GM12878 (cell line): Measurements from ENCODE around the gene ASB9. TPM values are rescaled to one million over a fixed set of nuclear protein-coding genes. Genes with fewer than 3 reads are reported as not detected.

ENCODE experiments used
- CBFB ChIP-seq: IDR thresholded peaks from 2 replicates; pipeline ENCODE4 v1.6.1; 2016; ENCODE audit warnings: antibody characterized with exemption, low read depth
- CHD1 ChIP-seq: IDR thresholded peaks from 2 replicates; pipeline ENCODE4 v1.6.1; 2012; ENCODE audit warnings: low read depth, low read length, improper control_type of control experiment
- CHD2 ChIP-seq: IDR thresholded peaks from 2 replicates; pipeline ENCODE4 v1.6.1; 2011; ENCODE audit warnings: low read depth, low read length, improper control_type of control experiment, borderline replicate concordance
- CHD4 ChIP-seq: fragments of 200-600 bp; sonication (generic); IDR thresholded peaks from 2 replicates; pipeline ENCODE4 v1.6.1; 2016; ENCODE audit warnings: mild to moderate bottlenecking
- CREM ChIP-seq: IDR thresholded peaks from 2 replicates; pipeline ENCODE4 v1.6.1; 2014; ENCODE audit warnings: antibody characterized with exemption, low read depth
- FOXK2 ChIP-seq: fragments of 450-650 bp; IDR thresholded peaks from 2 replicates; pipeline ENCODE4 v1.6.1; 2017; ENCODE audit warnings: mild to moderate bottlenecking, moderate library complexity
- FOXM1 ChIP-seq: IDR thresholded peaks from 2 replicates; pipeline ENCODE4 v1.6.1; 2012; ENCODE audit warnings: low read depth, mild to moderate bottlenecking, inconsistent platforms, low read length, moderate library complexity
- HDGF ChIP-seq: fragments of 450-650 bp; IDR thresholded peaks from 2 replicates; pipeline ENCODE4 v1.6.1; 2016; ENCODE audit warnings: antibody characterized with exemption
- KDM1A ChIP-seq: fragments of 200-600 bp; sonication (generic); IDR thresholded peaks from 2 replicates; pipeline ENCODE4 v1.6.1; 2016; ENCODE audit warnings: borderline replicate concordance
- MAX ChIP-seq: IDR thresholded peaks from 2 replicates; pipeline ENCODE4 v1.6.1; 2012; ENCODE audit warnings: low read depth, low read length, improper control_type of control experiment
- MEF2B ChIP-seq: fragments of 450-650 bp; IDR thresholded peaks from 2 replicates; pipeline ENCODE4 v1.6.1; 2018; ENCODE audit warnings: mild to moderate bottlenecking, moderate library complexity; ENCODE audit not compliant: partially characterized antibody, poor library complexity, severe bottlenecking
- MLLT1 ChIP-seq: fragments of 450-650 bp; IDR thresholded peaks from 2 replicates; pipeline ENCODE4 v1.6.1; 2016; ENCODE audit warnings: mild to moderate bottlenecking
- MTA2 ChIP-seq: fragments of 450-650 bp; IDR thresholded peaks from 2 replicates; pipeline ENCODE4 v1.6.1; 2016; ENCODE audit warnings: low read depth, mild to moderate bottlenecking, moderate library complexity
- MTA3 ChIP-seq: IDR thresholded peaks from 2 replicates; pipeline ENCODE4 v1.6.1; 2012; ENCODE audit warnings: low read length, inconsistent platforms, borderline replicate concordance
- MXI1 ChIP-seq: fragments of 150-350 bp; IDR thresholded peaks from 2 replicates; pipeline ENCODE4 v1.6.1; 2011; ENCODE audit warnings: low read depth, mild to moderate bottlenecking, inconsistent platforms, low read length, improper control_type of control experiment
- NFIC ChIP-seq: IDR thresholded peaks from 2 replicates; pipeline ENCODE4 v1.6.1; 2012; ENCODE audit warnings: low read depth, mild to moderate bottlenecking, inconsistent platforms, low read length, moderate library complexity
- NFXL1 ChIP-seq: fragments of 450-650 bp; IDR thresholded peaks from 2 replicates; pipeline ENCODE4 v1.6.1; 2017; ENCODE audit warnings: antibody characterized with exemption, mild to moderate bottlenecking, borderline replicate concordance
- NRF1 ChIP-seq: conservative IDR thresholded peaks from 2 replicates; pipeline ENCODE4 v1.6.1; 2011; ENCODE audit warnings: mild to moderate bottlenecking, low read depth, low read length, improper control_type of control experiment
- PML ChIP-seq: IDR thresholded peaks from 2 replicates; pipeline ENCODE4 v1.6.1; 2012; ENCODE audit warnings: low read length, inconsistent platforms
- STAT3 ChIP-seq: IDR thresholded peaks from 2 replicates; pipeline ENCODE4 v1.6.1; 2011; ENCODE audit warnings: low read depth, low read length, improper control_type of control experiment
- SUZ12 ChIP-seq: fragments of 200-600 bp; sonication (generic); IDR thresholded peaks from one replicate; pipeline ENCODE4 v1.6.1; 2018; ENCODE audit warnings: antibody characterized with exemption, mild to moderate bottlenecking; ENCODE audit not compliant: unreplicated experiment
- YBX1 ChIP-seq: fragments of 450-650 bp; IDR thresholded peaks from 2 replicates; pipeline ENCODE4 v1.6.1; 2016; ENCODE audit warnings: antibody characterized with exemption
- YY1 ChIP-seq: IDR thresholded peaks from 2 replicates; pipeline ENCODE4 v1.6.1; 2011; ENCODE audit warnings: low read depth, mild to moderate bottlenecking, low read length
- ZNF687 ChIP-seq: fragments of 450-650 bp; IDR thresholded peaks from 2 replicates; pipeline ENCODE4 v1.6.1; 2017; ENCODE audit warnings: mild to moderate bottlenecking, moderate library complexity
- ZZZ3 ChIP-seq: IDR thresholded peaks from 2 replicates; pipeline ENCODE4 v1.6.1; 2011; ENCODE audit warnings: low read depth; ENCODE audit not compliant: control insufficient read depth, insufficient read length
- polyA plus RNA-seq, 11 experiments: library from polyadenylated mRNA; depleted of rRNA in 4 of 11; unstranded in 6 of 11; stranded (reverse) in 5 of 11; fragments of >200 nt; fragmentation: Nextera tagmentation in 4 of 11; fragmentation: Illumina TruSeq in 1 of 11; extraction: Ambion mirVana in 4 of 11; extraction: Trizol in 1 of 11; gene quantifications; 1 replicate in 1 of 11; 2 replicates in 10 of 11; pipeline versions ENCODE4 v1.2.1 to v1.2.3, GENCODE V29; 2011 to 2016; ENCODE audit warnings: inconsistent platforms in 2 of 11, missing spikeins in 2 of 11, low read depth in 1 of 11
- total RNA-seq, 4 experiments: library from RNA; depleted of rRNA in 3 of 4; stranded (reverse); fragments of >200 nt in 3 of 4; fragmentation: Illumina TruSeq in 1 of 4; extraction: Trizol in 1 of 4; gene quantifications; 2 replicates each; pipeline versions ENCODE4 v1.2.1 to v1.2.3, GENCODE V29; 2013 to 2021
- TF ChIP-seq, protein P1 (sequence below): IDR thresholded peaks from 2 replicates; pipeline ENCODE4 v1.6.1; 2012; ENCODE audit warnings: low read depth, low read length, improper control_type of control experiment

The ASB9 gene
- total and polyA plus RNA-seq, 10 of the 15 experiments (the other 5 are each of a cell fraction or from before 2014, with no cell fraction given): 0.31 to 3.5 (median 0.74) TPM

DNA sequence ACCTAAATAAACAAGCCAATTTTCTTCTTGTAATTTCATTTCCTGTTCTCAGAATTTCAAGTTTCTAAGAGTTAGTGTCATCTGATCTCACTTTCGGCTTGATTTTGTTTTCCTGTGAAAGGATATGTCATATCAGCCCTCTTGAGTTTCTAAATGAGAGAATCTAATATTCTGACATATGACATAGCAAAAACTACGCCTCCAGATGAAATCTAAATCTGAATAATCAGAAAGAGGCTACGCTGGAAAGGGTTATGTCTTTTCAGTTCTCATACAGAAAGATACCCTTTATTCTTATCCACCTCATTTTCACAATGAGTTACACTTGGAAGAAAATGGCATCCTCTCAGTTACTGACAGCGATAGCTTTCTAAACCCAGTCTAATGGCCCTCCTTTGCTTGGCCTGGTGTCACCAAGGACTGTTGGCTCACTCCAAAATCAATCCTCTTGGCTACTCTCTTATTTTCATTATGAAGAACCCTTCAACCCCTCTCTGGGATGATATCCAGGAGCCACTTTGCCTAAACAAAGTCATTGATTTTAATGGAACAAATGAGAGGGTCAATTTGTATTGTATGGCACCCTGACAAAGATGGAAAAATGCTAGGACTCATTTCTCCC, 65.6 kb downstream of the ASB9 start (continued):
- TF ChIP-seq MAX: no peak
- TF ChIP-seq MXI1: no peak
- no peak for TF ChIP-seq CHD1
- peak; percentile 61; the same call in 1 of the 2 replicates for TF ChIP-seq MTA2
- TF ChIP-seq MEF2B: peak; percentile 17
- TF ChIP-seq SUZ12: no peak
- no peak for TF ChIP-seq CBFB
- TF ChIP-seq MLLT1: no peak
- peak; percentile 96 for TF ChIP-seq NFIC
- TF ChIP-seq CHD2: peak; percentile 60; the same call in 1 of the 2 replicates
- no peak for TF ChIP-seq NFXL1
- peak; percentile 46; the same call in 1 of the 2 replicates for TF ChIP-seq PML
- TF ChIP-seq YY1: 0 out of 2 replicates have a peak, but pooled peaks have one; percentile 31
- peak; percentile 68; the same call in 1 of the 2 replicates for TF ChIP-seq MTA3
- 0 out of 2 replicates have a peak, but pooled peaks have one; percentile 48 for TF ChIP-seq STAT3
- no peak for TF ChIP-seq YBX1
- no peak for TF ChIP-seq HDGF
- TF ChIP-seq NRF1: no peak
- TF ChIP-seq ZNF687: no peak; the same call in 1 of the 2 replicates
- TF ChIP-seq CHD4: no peak
- TF ChIP-seq KDM1A: no peak
- TF ChIP-seq, protein P1, sequence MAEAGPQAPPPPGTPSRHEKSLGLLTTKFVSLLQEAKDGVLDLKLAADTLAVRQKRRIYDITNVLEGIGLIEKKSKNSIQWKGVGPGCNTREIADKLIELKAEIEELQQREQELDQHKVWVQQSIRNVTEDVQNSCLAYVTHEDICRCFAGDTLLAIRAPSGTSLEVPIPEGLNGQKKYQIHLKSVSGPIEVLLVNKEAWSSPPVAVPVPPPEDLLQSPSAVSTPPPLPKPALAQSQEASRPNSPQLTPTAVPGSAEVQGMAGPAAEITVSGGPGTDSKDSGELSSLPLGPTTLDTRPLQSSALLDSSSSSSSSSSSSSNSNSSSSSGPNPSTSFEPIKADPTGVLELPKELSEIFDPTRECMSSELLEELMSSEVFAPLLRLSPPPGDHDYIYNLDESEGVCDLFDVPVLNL: no peak
- no peak for TF ChIP-seq FOXK2
- peak; percentile 74 for TF ChIP-seq CREM
- TF ChIP-seq FOXM1: peak; percentile 90; the same call in 1 of the 2 replicates
- no peak for TF ChIP-seq ZZZ3
